PC-3 (cell line): ENCODE results near the gene RABEPK. TPM values are rescaled to one million over a fixed set of nuclear protein-coding genes. Genes with fewer than 3 reads are reported as not detected.

Source experiments
- ATAC-seq: fragments of 200-7000 bp; cut with Tn5 transposase; 2 replicates; pipeline ENCODE4 v1.9.1; 2020; ENCODE audit warnings: mild to moderate bottlenecking, moderate library complexity
- BruUV-seq: library from RNA; stranded (reverse); fragments of 400-500 nt; replicated peaks from 2 replicates; lab custom pipeline; 2021; lab: Mats Ljungman, UMichigan
- CTCF ChIA-PET: fragments of 300-600 bp; sonication (Branson Sonifier 250); formaldehyde crosslinking; loops from one replicate; lab custom pipeline; 2022; ENCODE audit warnings: antibody characterized with exemption; lab: Charles Lee
- POLR2A ChIA-PET: fragments of 300-600 bp; sonication (Branson Sonifier 250); formaldehyde crosslinking; loops from one replicate; lab custom pipeline; 2022; ENCODE audit warnings: antibody characterized with exemption; ENCODE audit not compliant: unreplicated experiment; lab: Charles Lee
- DNase-seq: peaks from one replicate; pipeline ENCODE4 v3.0.0-alpha.2; 2015
- H2AFZ ChIP-seq: fragments of 300-600 bp; sonication (generic); 2 replicates; pipeline ENCODE4 v1.6.0; 2016; ENCODE audit warnings: antibody characterized with exemption, low read length
- H3F3A ChIP-seq: fragments of 300-600 bp; sonication (generic); one replicate; pipeline ENCODE4 v1.6.0; 2017; ENCODE audit warnings: antibody characterized with exemption, low read length, control low read depth, mild to moderate bottlenecking; ENCODE audit not compliant: unreplicated experiment
- H3K27ac ChIP-seq: fragments of 300-600 bp; sonication (generic); 2 replicates; pipeline ENCODE4 v1.5.1; 2016; ENCODE audit warnings: mild to moderate bottlenecking, low read length
- H3K27me3 ChIP-seq: fragments of 300-600 bp; sonication (generic); 2 replicates; pipeline ENCODE4 v1.6.1; 2016; ENCODE audit warnings: low read length, mixed read lengths
- H3K36me3 ChIP-seq: fragments of 300-600 bp; sonication (generic); 2 replicates; pipeline ENCODE4 v1.6.1; 2016; ENCODE audit warnings: low read depth, mixed run types, low read length, mixed read lengths
- H3K4me1 ChIP-seq: fragments of 300-600 bp; sonication (generic); 2 replicates; pipeline ENCODE4 v1.5.1; 2016; ENCODE audit warnings: low read length; ENCODE audit not compliant: insufficient read depth
- H3K4me2 ChIP-seq: fragments of 300-600 bp; sonication (generic); 2 replicates; pipeline ENCODE4 v1.6.0; 2016; ENCODE audit warnings: low read length
- H3K4me3 ChIP-seq: fragments of 300-600 bp; sonication (generic); 2 replicates; pipeline ENCODE4 v1.5.1; 2016; ENCODE audit warnings: mild to moderate bottlenecking, low read length, mixed read lengths
- H3K79me2 ChIP-seq: fragments of 300-600 bp; sonication (generic); 2 replicates; pipeline ENCODE4 v1.6.1; 2017; ENCODE audit warnings: low read length, mixed read lengths
- H3K9ac ChIP-seq: fragments of 300-600 bp; sonication (generic); 2 replicates; pipeline ENCODE4 v1.6.0; 2016; ENCODE audit warnings: mild to moderate bottlenecking, low read length
- H3K9me2 ChIP-seq: fragments of 300-600 bp; sonication (generic); replicated peaks from 2 replicates; pipeline ENCODE4 v1.6.1; 2016; ENCODE audit warnings: mixed run types, low read length, mixed read lengths
- H3K9me3 ChIP-seq: fragments of 300-600 bp; sonication (generic); 2 replicates; pipeline ENCODE4 v1.6.1; 2016; ENCODE audit warnings: low read length, mixed read lengths
- H4K20me1 ChIP-seq: fragments of 300-600 bp; sonication (generic); 2 replicates; pipeline ENCODE4 v1.6.1; 2016; ENCODE audit warnings: low read length, mixed read lengths
- EZH2 ChIP-seq: fragments of 300-600 bp; sonication (generic); IDR thresholded peaks from one replicate; pipeline ENCODE4 v1.6.1; 2017; ENCODE audit warnings: antibody characterized with exemption, mild to moderate bottlenecking, low read length; ENCODE audit not compliant: unreplicated experiment
- EZH2phosphoT487 ChIP-seq: fragments of 300-600 bp; sonication (generic); IDR thresholded peaks from 2 replicates; pipeline ENCODE4 v1.6.1; 2018; ENCODE audit warnings: mild to moderate bottlenecking, antibody characterized with exemption, low read length, borderline replicate concordance
- intact Hi-C: fragments of 100-400 bp; cut with micrococcal nuclease; formaldehyde crosslinking; loops from 2 replicates; pipeline ENCODE4 v1.9.0; 2023
- total RNA-seq: library from RNA; depleted of rRNA; stranded (reverse); fragments of >200 nt; gene quantifications from 2 replicates; pipeline ENCODE4 v1.2.3, GENCODE V29; 2014
- TF ChIP-seq, protein P1 (sequence below): fragments of 300-600 bp; sonication (generic); conservative IDR thresholded peaks from 2 replicates; pipeline ENCODE4 v1.5.1; 2017; ENCODE audit warnings: antibody characterized with exemption, low read depth, mild to moderate bottlenecking, low read length

Gene RABEPK
- total RNA-seq, 1 experiment from 2014 or later, result 27.8 TPM

- H3K9ac ChIP-seq, result no peak overlapping the region
- peak; percentile 24 for DNase-seq
- no peaks in the 10 kb centered on the region for H3K9me3 ChIP-seq
- no peaks in the 10 kb centered on the region for H3K36me3 ChIP-seq
- H3K27ac ChIP-seq, result no peak overlapping the region
- H3K79me2 ChIP-seq, result peaks cover 39% of the 10 kb centered on the region
- no peaks in the 10 kb centered on the region for H3F3A ChIP-seq
- H4K20me1 ChIP-seq, result 0 out of 2 replicates have a peak, but pooled peaks cover 4% of the 10 kb centered on the region
- ChIA-PET POLR2A (interaction anchor here (0.6 to 1.0 kb wide), 2 partner anchors 19 to 32 kb away, joined by 4 read pairs; no protein-coding TSS in a partner anchor), CTCF (interaction anchor here (1.2 kb wide), 1 partner anchor 101 kb away, joined by 7 read pairs; no protein-coding TSS in a partner anchor)
- no peaks in the 10 kb centered on the region for H3K9me2 ChIP-seq
- no peaks in the 10 kb centered on the region for H3K27me3 ChIP-seq
- no peak overlapping the region for H3K4me3 ChIP-seq
- intact Hi-C loops, result loop anchor here (5.0 kb wide), 1 partner anchor 37 kb away; no protein-coding TSS in a partner anchor
- H3K4me1 ChIP-seq, result peaks cover 15% of the 10 kb centered on the region
- peak overlapping the region; percentile 93; the same call in 1 of the 2 replicates for H2AFZ ChIP-seq
- H3K4me2 ChIP-seq, result peak overlapping the region; percentile 22; the same call in 1 of the 2 replicates
- ATAC-seq, result no peak
- no peak for TF ChIP-seq EZH2
- TF ChIP-seq, protein P1, sequence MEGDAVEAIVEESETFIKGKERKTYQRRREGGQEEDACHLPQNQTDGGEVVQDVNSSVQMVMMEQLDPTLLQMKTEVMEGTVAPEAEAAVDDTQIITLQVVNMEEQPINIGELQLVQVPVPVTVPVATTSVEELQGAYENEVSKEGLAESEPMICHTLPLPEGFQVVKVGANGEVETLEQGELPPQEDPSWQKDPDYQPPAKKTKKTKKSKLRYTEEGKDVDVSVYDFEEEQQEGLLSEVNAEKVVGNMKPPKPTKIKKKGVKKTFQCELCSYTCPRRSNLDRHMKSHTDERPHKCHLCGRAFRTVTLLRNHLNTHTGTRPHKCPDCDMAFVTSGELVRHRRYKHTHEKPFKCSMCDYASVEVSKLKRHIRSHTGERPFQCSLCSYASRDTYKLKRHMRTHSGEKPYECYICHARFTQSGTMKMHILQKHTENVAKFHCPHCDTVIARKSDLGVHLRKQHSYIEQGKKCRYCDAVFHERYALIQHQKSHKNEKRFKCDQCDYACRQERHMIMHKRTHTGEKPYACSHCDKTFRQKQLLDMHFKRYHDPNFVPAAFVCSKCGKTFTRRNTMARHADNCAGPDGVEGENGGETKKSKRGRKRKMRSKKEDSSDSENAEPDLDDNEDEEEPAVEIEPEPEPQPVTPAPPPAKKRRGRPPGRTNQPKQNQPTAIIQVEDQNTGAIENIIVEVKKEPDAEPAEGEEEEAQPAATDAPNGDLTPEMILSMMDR, result no peak
- TSS peak; percentile 49 for BruUV-seq
Observed at GRCh38 chr9:125260561-125260960, 60.2 kb downstream of the RABEPK start.

- CTCF ChIA-PET, result interaction anchor here (0.6 kb wide), 1 partner anchor 40 kb away, joined by 3 read pairs; no protein-coding TSS in a partner anchor
- BruUV-seq, result no TSS peak
- peak; percentile 89 for DNase-seq
Observed at GRCh38 chr9:125261501-125262293, 61.4 kb downstream of the RABEPK start, which contains the start of gene GAPVD1. Gene GAPVD1, plus strand, starts transcription at chr9:125261826. Its CDS starts 37,096 bp downstream, at chr9:125298922.

More at GRCh38 chr9:125261501-125262293, 61.4 kb downstream of the RABEPK start, which contains the start of gene GAPVD1:
- TF ChIP-seq EZH2phosphoT487, result no peak
- TF ChIP-seq, protein P1, result peak; percentile 29; the same call in 1 of the 2 replicates
- Histone ChIP-seq H3K4me3 (peak within 1 kb of the TSS; percentile 93), H3K79me2 (peaks cover 43% of the 10 kb centered on the region), H3K9ac (peak within 1 kb of the TSS; percentile 89), H3F3A (no peaks in the 10 kb centered on the region), H3K4me1 (peaks cover 15% of the 10 kb centered on the region), H3K27me3 (no peaks in the 10 kb centered on the region), H3K9me2 (no peaks in the 10 kb centered on the region), H3K9me3 (no peaks in the 10 kb centered on the region), H2AFZ (peak within 1 kb of the TSS; percentile 93), H4K20me1 (0 out of 2 replicates have a peak, but pooled peaks cover 4% of the 10 kb centered on the region), H3K27ac (no peak within 1 kb of the TSS), H3K4me2 (peak within 1 kb of the TSS; percentile 91), H3K36me3 (no peaks in the 10 kb centered on the region)
- POLR2A ChIA-PET, result no interaction called here
- intact Hi-C loops, result loop anchor here (5.0 kb wide), 1 partner anchor 36 kb away; no protein-coding TSS in a partner anchor
- peak; percentile 97 for ATAC-seq
